GM19193 (cell line): ENCODE results near the gene PARD3.

Source experiments
- POLR2A ChIP-seq: IDR thresholded peaks from 4 replicates; pipeline ENCODE4 v1.6.1; 2011; ENCODE audit not compliant: insufficient read depth, insufficient read length; ENCODE audit errors: extremely low read depth

PARD3 gene

GRCh38 chr10:34378297-34378696 lies 436.8 kb downstream of the PARD3 start:
- no peak for TF ChIP-seq POLR2A

GRCh38 chr10:34377833-34378232 lies 437.3 kb downstream of the PARD3 start:
- no peak for TF ChIP-seq POLR2A

- no peak for TF ChIP-seq POLR2A
Measured at GRCh38 chr10:34374356-34375045, 440.6 kb downstream of the PARD3 start.

- TF ChIP-seq POLR2A = no peak
Measured at GRCh38 chr10:34373211-34373610, 441.9 kb downstream of the PARD3 start.

GRCh38 chr10:34372509-34372908 lies 442.6 kb downstream of the PARD3 start:
- no peak for TF ChIP-seq POLR2A

- no peak for TF ChIP-seq POLR2A
Measured at GRCh38 chr10:34370126-34370525, 445.0 kb downstream of the PARD3 start.

GRCh38 chr10:34369120-34369519 lies 446.0 kb downstream of the PARD3 start:
- TF ChIP-seq POLR2A = no peak

- no peak for TF ChIP-seq POLR2A
Measured at GRCh38 chr10:34364253-34365037, 450.7 kb downstream of the PARD3 start.

GRCh38 chr10:34360984-34361383 lies 454.1 kb downstream of the PARD3 start:
- no peak for TF ChIP-seq POLR2A

- TF ChIP-seq POLR2A = no peak
Measured at GRCh38 chr10:34359435-34359813, 455.7 kb downstream of the PARD3 start.

- no peak for TF ChIP-seq POLR2A
Measured at GRCh38 chr10:34358729-34359434, 456.2 kb downstream of the PARD3 start.

GRCh38 chr10:34356463-34356862 lies 458.6 kb downstream of the PARD3 start:
- no peak for TF ChIP-seq POLR2A

GRCh38 chr10:34351161-34351560 lies 463.9 kb downstream of the PARD3 start:
- TF ChIP-seq POLR2A = no peak

GRCh38 chr10:34348917-34349485 lies 466.1 kb downstream of the PARD3 start:
- no peak for TF ChIP-seq POLR2A

GRCh38 chr10:34348021-34348420 lies 467.1 kb downstream of the PARD3 start:
- no peak for TF ChIP-seq POLR2A
